Retinal pigment epithelial cell (primary cell): ENCODE measurements around the gene AGBL5.
"Not testable (repeated sequence)": the region's sequence is repeated elsewhere in the genome, so short reads cannot be mapped to it uniquely, and the experiment has no call there.

Experiments
- DNase-seq: peaks from one replicate; pipeline ENCODE4 v3.0.0-alpha.2; 2010; ENCODE audit warnings: low read depth
- H3K4me3 ChIP-seq: 2 replicates; pipeline ENCODE4 v1.5.1; 2011; ENCODE audit warnings: mild to moderate bottlenecking, low read length, control low read depth, moderate library complexity
- CTCF ChIP-seq: conservative IDR thresholded peaks from 2 replicates; pipeline ENCODE4 v1.5.1; 2011; ENCODE audit warnings: low read depth, low read length, control low read depth, inconsistent platforms

Gene AGBL5

GRCh38 chr2:27097341-27097740 lies 45.9 kb downstream of the AGBL5 start:
- TF ChIP-seq CTCF, result no peak
- no peak for DNase-seq
- no peak overlapping the region for H3K4me3 ChIP-seq

GRCh38 chr2:27099334-27099955 lies 48.0 kb downstream of the AGBL5 start:
- DNase-seq, result no peak
- no peak for TF ChIP-seq CTCF

GRCh38 chr2:27100036-27100435 lies 48.6 kb downstream of the AGBL5 start:
- no peak overlapping the region for H3K4me3 ChIP-seq
- no peak for DNase-seq
- TF ChIP-seq CTCF, result no peak

More at GRCh38 chr2:27099334-27099955, 48.0 kb downstream of the AGBL5 start:
- H3K4me3 ChIP-seq, result no peak overlapping the region

GRCh38 chr2:27102329-27102728 lies 50.9 kb downstream of the AGBL5 start:
- DNase-seq, result no peak
- no peak for TF ChIP-seq CTCF
- H3K4me3 ChIP-seq, result no peak overlapping the region

- H3K4me3 ChIP-seq, result no peak overlapping the region
- no peak for DNase-seq
- TF ChIP-seq CTCF, result no peak
These were observed 54.5 kb downstream of the AGBL5 start for GRCh38 chr2:27105981-27106380.

GRCh38 chr2:27108221-27108620 lies 56.8 kb downstream of the AGBL5 start:
- DNase-seq, result no peak
- TF ChIP-seq CTCF, result no peak
- no peak overlapping the region for H3K4me3 ChIP-seq

GRCh38 chr2:27109083-27109482 lies 57.6 kb downstream of the AGBL5 start:
- TF ChIP-seq CTCF, result no peak
- no peak for DNase-seq
- H3K4me3 ChIP-seq, result no peak overlapping the region

- not testable (repeated sequence) for H3K4me3 ChIP-seq, DNase-seq
These were observed 59.3 kb downstream of the AGBL5 start for GRCh38 chr2:27110603-27111352.

- DNase-seq, H3K4me3 ChIP-seq: not testable (repeated sequence)
These were observed 60.1 kb downstream of the AGBL5 start for GRCh38 chr2:27111392-27112078.
